Natural killer cell (primary cell): ENCODE data around the gene R3HDM4. TPM values are rescaled to one million over a fixed set of nuclear protein-coding genes. Genes with fewer than 3 reads are reported as not detected.

Experiments used
- ATAC-seq, 3 donors: fragments of 150-1000 bp in 2 of 3; fragments of 200-7000 bp in 1 of 3; cut with Tn5 transposase; 1 replicate in 1 of 3; 2 replicates in 2 of 3; pipeline ENCODE4 v1.10.0; 2021; ENCODE audit warnings: mild to moderate bottlenecking in 2 of 3, moderate library complexity in 2 of 3
- DNase-seq, 2 donors: peaks; one replicate each; pipeline versions ENCODE4 v3.0.0 to v3.0.0-alpha.2; 2013 to 2021; ENCODE audit warnings: mixed read lengths in 1 of 2
- H3K27ac ChIP-seq: one replicate; pipeline ENCODE4 v1.5.1; 2013; ENCODE audit warnings: mild to moderate bottlenecking, low read length
- H3K27me3 ChIP-seq: one replicate; pipeline ENCODE4 v1.6.1; 2013; ENCODE audit warnings: low read length; ENCODE audit not compliant: control insufficient read depth, insufficient read depth
- H3K36me3 ChIP-seq: one replicate; pipeline ENCODE4 v1.6.1; 2013; ENCODE audit warnings: low read length; ENCODE audit not compliant: control insufficient read depth, insufficient read depth
- H3K4me1 ChIP-seq: one replicate; pipeline ENCODE4 v1.6.1; 2013; ENCODE audit warnings: low read length; ENCODE audit not compliant: control insufficient read depth, insufficient read depth
- H3K4me3 ChIP-seq: one replicate; pipeline ENCODE4 v1.5.1; 2013; ENCODE audit warnings: low read length
- H3K9me3 ChIP-seq: one replicate; pipeline ENCODE4 v1.6.1; 2013; ENCODE audit warnings: low read length; ENCODE audit not compliant: control insufficient read depth, insufficient read depth
- H3K27ac Mint-ChIP-seq, 2 donors: one replicate each; pipeline ENCODE4 v1.8.0; 2022; ENCODE audit warnings: mild to moderate bottlenecking in 2 of 2, mixed read lengths in 2 of 2, moderate library complexity in 1 of 2
- H3K27me3 Mint-ChIP-seq, 2 donors: one replicate each; pipeline ENCODE4 v1.8.0; 2022; ENCODE audit warnings: low read depth in 2 of 2, mixed read lengths in 2 of 2
- H3K36me3 Mint-ChIP-seq: one replicate; pipeline ENCODE4 v1.8.0; 2022; ENCODE audit warnings: mixed read lengths
- H3K4me1 Mint-ChIP-seq, 2 donors: one replicate each; pipeline ENCODE4 v1.8.0; 2022; ENCODE audit warnings: mixed read lengths in 2 of 2
- H3K4me3 Mint-ChIP-seq: one replicate; pipeline ENCODE4 v1.8.0; 2022; ENCODE audit warnings: mild to moderate bottlenecking, moderate library complexity, mixed read lengths
- H3K9me3 Mint-ChIP-seq, 2 donors: one replicate each; pipeline ENCODE4 v1.8.0; 2022; ENCODE audit warnings: mixed read lengths in 2 of 2
- CTCF ChIP-seq: fragments of 200-600 bp; IDR thresholded peaks from one replicate; pipeline ENCODE4 v1.8.0; 2022; ENCODE audit warnings: antibody characterized with exemption
- WGBS: methylation state at CpG from one replicate; pipeline ENCODE4 v1.1.7; 2013; ENCODE audit warnings: missing lambda C conversion rate; ENCODE audit not compliant: insufficient coverage; 5-methylcytosine and 5-hydroxymethylcytosine counted together
- intact Hi-C: fragments of 100-400 bp; cut with micrococcal nuclease; formaldehyde crosslinking; loops from one replicate; pipeline ENCODE4 v1.14.2; 2022
- total RNA-seq, 4 donors: library from RNA; stranded (reverse); fragments of 120-200 nt in 1 of 4; gene quantifications; one replicate each; pipeline versions ENCODE4 v1.2.3 to v1.2.4, GENCODE V29; 2013 to 2022

R3HDM4 gene
- total RNA-seq, 3 donors from 2014 or later (not counting 1 experiment from before 2014, with no cell fraction given), result 88.7 to 106 (median 97.8) TPM

- H3K4me1 ChIP-seq, result peaks cover 56% of the 10 kb centered on the region
- H3K4me1 Mint-ChIP-seq, result peaks cover 0 to 24% of the 10 kb centered on the region in 2 donors
- DNase-seq (no peak), ATAC-seq (no peak)
- no peak overlapping the region for H3K4me3 Mint-ChIP-seq
- no peak for TF ChIP-seq CTCF
- no peak overlapping the region for H3K27ac ChIP-seq
- H3K27ac Mint-ChIP-seq, result no peak overlapping the region
- no peaks in the 10 kb centered on the region for H3K9me3 Mint-ChIP-seq
- no peaks in the 10 kb centered on the region for H3K36me3 Mint-ChIP-seq
- no peaks in the 10 kb centered on the region for H3K27me3 ChIP-seq
- no peaks in the 10 kb centered on the region for H3K36me3 ChIP-seq
- intact Hi-C loops, result loop anchor here (10.0 kb wide), 1 partner anchor 315 kb away; the partner anchor contains the start of genes ATP5F1D and MIDN
- 96% methylated on average over 40 of the region's 51 CpGs for WGBS
- H3K27me3 Mint-ChIP-seq, result no peaks in the 10 kb centered on the region
- no peaks in the 10 kb centered on the region for H3K9me3 ChIP-seq
- no peak overlapping the region for H3K4me3 ChIP-seq
Measured at GRCh38 chr19:929203-929890, 16.3 kb upstream of the R3HDM4 start.

DNA sequence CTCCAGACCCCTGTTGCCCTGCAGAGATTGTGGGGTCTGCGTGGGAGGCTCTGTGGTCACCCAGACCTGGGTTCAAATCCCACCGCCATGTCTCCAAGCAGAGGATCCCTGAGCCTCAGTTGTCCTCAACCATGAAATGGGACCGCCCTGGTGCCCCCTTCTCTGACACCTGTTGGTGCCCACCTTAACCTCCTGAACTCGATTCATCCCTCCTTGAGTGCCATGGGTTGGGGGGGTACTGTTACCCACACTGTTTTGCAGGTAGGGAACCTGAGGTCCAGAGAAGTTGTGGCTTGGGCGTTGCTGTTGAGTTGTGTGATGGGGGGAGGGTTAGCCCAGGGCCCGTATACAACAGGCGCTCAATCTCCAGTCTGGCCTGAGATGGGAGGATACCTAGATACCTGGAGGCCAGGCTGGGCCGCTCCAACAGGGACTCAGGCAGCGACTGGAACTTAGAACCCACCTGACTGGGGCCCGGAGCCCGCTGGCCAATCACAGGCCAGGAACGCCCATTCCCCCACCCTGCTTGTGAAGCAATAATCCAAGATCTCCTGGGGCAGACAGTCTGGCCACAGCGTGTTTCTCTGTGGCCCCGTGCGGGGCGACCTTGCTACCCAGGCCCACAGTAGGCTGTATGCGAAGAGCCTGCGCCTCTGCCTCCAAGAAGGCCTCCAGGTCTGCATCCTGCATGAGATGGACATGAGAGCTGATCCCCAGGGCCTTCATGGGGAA is 15.6 kb upstream of the R3HDM4 start:
- Mint-ChIP-seq H3K9me3 (no peaks in the 10 kb centered on the region), H3K4me1 (peaks cover 0 to 17% of the 10 kb centered on the region in 2 donors), H3K27ac (no peak overlapping the region), H3K27me3 (no peaks in the 10 kb centered on the region), H3K36me3 (no peaks in the 10 kb centered on the region), H3K4me3 (peak overlapping the region; percentile 28)
- no peak for TF ChIP-seq CTCF
- Histone ChIP-seq H3K27me3 (no peaks in the 10 kb centered on the region), H3K4me3 (no peak overlapping the region), H3K36me3 (no peaks in the 10 kb centered on the region), H3K4me1 (peaks cover 56% of the 10 kb centered on the region), H3K9me3 (no peaks in the 10 kb centered on the region), H3K27ac (no peak overlapping the region)
- 93% methylated on average over 18 of the region's 18 CpGs for WGBS
- intact Hi-C loops, result loop anchor here (10.0 kb wide), 1 partner anchor 316 kb away; the partner anchor contains the start of genes ATP5F1D and MIDN
- DNase-seq (no peak), ATAC-seq (no peak)

DNA sequence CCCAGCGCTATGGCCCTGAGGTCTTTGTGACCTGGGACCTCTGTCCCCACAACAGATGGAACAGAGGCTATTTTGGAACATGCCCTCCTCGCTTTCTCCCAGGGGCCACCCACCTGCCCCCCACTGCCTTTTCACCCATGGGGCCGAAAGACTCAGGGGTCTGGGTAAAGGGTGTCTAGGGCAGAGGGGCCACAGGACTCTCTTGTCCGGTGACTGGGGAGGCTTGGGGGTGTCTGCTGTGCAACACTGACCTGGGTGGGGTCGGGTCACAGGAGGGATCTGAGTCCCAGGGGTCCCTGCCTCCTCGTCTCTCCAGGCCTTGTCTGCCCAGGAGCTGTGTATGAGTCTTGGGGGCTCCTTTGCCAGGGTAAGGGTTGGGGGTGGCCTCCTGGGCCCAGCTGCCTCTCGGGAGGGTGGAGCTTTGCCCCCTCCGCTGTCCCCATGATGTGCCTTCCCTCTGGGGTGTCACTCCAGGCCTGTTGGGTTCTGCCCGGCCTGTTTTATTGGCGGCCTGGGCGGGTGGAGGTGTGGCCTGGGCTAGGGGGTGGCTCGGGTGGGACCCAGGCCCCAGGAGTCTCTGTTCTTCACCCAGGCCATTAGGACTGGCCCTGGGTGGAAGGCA is 14.9 kb upstream of the R3HDM4 start:
- DNase-seq (no peak), ATAC-seq (no peak)
- no peak overlapping the region for H3K27ac Mint-ChIP-seq
- WGBS, result 94% methylated on average over 12 of the region's 12 CpGs
- H3K4me3 Mint-ChIP-seq, result peak overlapping the region; percentile 35
- no peaks in the 10 kb centered on the region for H3K9me3 ChIP-seq
- no peaks in the 10 kb centered on the region for H3K36me3 ChIP-seq
- H3K9me3 Mint-ChIP-seq, result no peaks in the 10 kb centered on the region
- H3K4me1 ChIP-seq, result peaks cover 48% of the 10 kb centered on the region
- H3K27ac ChIP-seq, result no peak overlapping the region
- intact Hi-C loops, result loop anchor here (10.0 kb wide), 1 partner anchor 317 kb away; the partner anchor contains the start of genes ATP5F1D and MIDN
- no peak for TF ChIP-seq CTCF
- no peaks in the 10 kb centered on the region for H3K36me3 Mint-ChIP-seq
- peaks cover 0 to 10% of the 10 kb centered on the region in 2 donors for H3K4me1 Mint-ChIP-seq
- no peaks in the 10 kb centered on the region for H3K27me3 Mint-ChIP-seq
- no peak overlapping the region for H3K4me3 ChIP-seq
- no peaks in the 10 kb centered on the region for H3K27me3 ChIP-seq
